ENCODE data around the gene F10. TPM values are rescaled to one million over a fixed set of nuclear protein-coding genes. Genes with fewer than 3 reads are reported as not detected.

Gene F10
- total and polyA plus RNA-seq, 2 of the 13 experiments (the other 11 are each of a cell fraction or from before 2014, with no cell fraction given) = 58.4 to 237 TPM

GRCh38 chr13:113149711-113150549 is 27.3 kb downstream of the F10 start (continued):
- TF ChIP-seq HDAC2 (CRISPR knock-in tag; IDR thresholded peaks at IDR 0.05) = peak; percentile 81
- no peak for TF ChIP-seq ZNF530 (CRISPR knock-in tag; IDR thresholded peaks at IDR 0.05; ENCODE audit: low read depth)
- no peak for TF ChIP-seq ZSCAN25 (CRISPR knock-in tag; IDR thresholded peaks at IDR 0.05)
- TF ChIP-seq GZF1 (CRISPR knock-in tag; IDR thresholded peaks at IDR 0.05) = no peak
- peak; percentile 80 for TF ChIP-seq HOXA3 (CRISPR knock-in tag; IDR thresholded peaks at IDR 0.05)
- no peak for TF ChIP-seq REST (IDR thresholded peaks at IDR 0.05; ENCODE audit: borderline replicate concordance in 1 of 2, low read depth in 1 of 2, low read length in 2 of 2)
- TF ChIP-seq SNAPC4 (CRISPR knock-in tag; IDR thresholded peaks at IDR 0.05) = peak; percentile 55; the same call in 1 of the 2 replicates
- peak; percentile 66; the same call in 1 of the 2 replicates for TF ChIP-seq HNF4G (IDR thresholded peaks at IDR 0.05; ENCODE audit: borderline replicate concordance, low read depth, low read length)
- peak; percentile 66; the same call in 1 of the 2 replicates for TF ChIP-seq HNF4G (CRISPR knock-in tag; IDR thresholded peaks at IDR 0.05; ENCODE audit: borderline replicate concordance, low read depth)
- no peak for TF ChIP-seq JARID2 (CRISPR knock-in tag; IDR thresholded peaks at IDR 0.05; ENCODE audit: insufficient replicate concordance)
- no peak for TF ChIP-seq PLRG1 (conservative IDR thresholded peaks at IDR 0.05)
- peak; percentile 89 for TF ChIP-seq FOXO1 (CRISPR knock-in tag; IDR thresholded peaks at IDR 0.05)
- peak; percentile 47 for TF ChIP-seq POLR2G (IDR thresholded peaks at IDR 0.05; ENCODE audit: low read depth, low read length)
- peak; percentile 83 for TF ChIP-seq PAXIP1 (CRISPR knock-in tag; conservative IDR thresholded peaks at IDR 0.05)
- TF ChIP-seq MATR3 (CRISPR knock-in tag; IDR thresholded peaks at IDR 0.05) = no peak
- 0 out of 2 replicates have a peak, but pooled peaks have one; percentile 51 for TF ChIP-seq ZNF546 (CRISPR knock-in tag; conservative IDR thresholded peaks at IDR 0.05)
- TF ChIP-seq KAT2B (IDR thresholded peaks at IDR 0.05; ENCODE audit: borderline replicate concordance, low read depth, low read length) = no peak
